Rectal smooth muscle tissue (tissue), 1 donor: ENCODE results near the gene DNASE1L3.

Source experiments
- H3K27ac ChIP-seq: one replicate; pipeline ENCODE4 v1.7.0; 2013; ENCODE audit warnings: low read depth, low read length, inconsistent platforms
- H3K27me3 ChIP-seq: one replicate; pipeline ENCODE4 v1.7.0; 2013; ENCODE audit warnings: low read length; ENCODE audit not compliant: control insufficient read depth, insufficient read depth
- H3K36me3 ChIP-seq: one replicate; pipeline ENCODE4 v1.7.0; 2013; ENCODE audit warnings: low read length; ENCODE audit not compliant: control insufficient read depth, insufficient read depth
- H3K4me1 ChIP-seq: one replicate; pipeline ENCODE4 v1.7.0; 2013; ENCODE audit warnings: low read length; ENCODE audit not compliant: control insufficient read depth, insufficient read depth
- H3K4me3 ChIP-seq: one replicate; pipeline ENCODE4 v1.7.0; 2013; ENCODE audit warnings: low read length
- H3K9ac ChIP-seq: one replicate; pipeline ENCODE4 v1.7.0; 2013; ENCODE audit warnings: low read length

The DNASE1L3 gene

GRCh38 chr3:58190882-58191281 is 19.9 kb downstream of the DNASE1L3 start:
- Histone ChIP-seq H3K9ac (no peak overlapping the region), H3K27me3 (no peaks in the 10 kb centered on the region), H3K36me3 (no peaks in the 10 kb centered on the region), H3K27ac (no peak overlapping the region), H3K4me3 (no peak overlapping the region), H3K4me1 (no peaks in the 10 kb centered on the region)

DNA sequence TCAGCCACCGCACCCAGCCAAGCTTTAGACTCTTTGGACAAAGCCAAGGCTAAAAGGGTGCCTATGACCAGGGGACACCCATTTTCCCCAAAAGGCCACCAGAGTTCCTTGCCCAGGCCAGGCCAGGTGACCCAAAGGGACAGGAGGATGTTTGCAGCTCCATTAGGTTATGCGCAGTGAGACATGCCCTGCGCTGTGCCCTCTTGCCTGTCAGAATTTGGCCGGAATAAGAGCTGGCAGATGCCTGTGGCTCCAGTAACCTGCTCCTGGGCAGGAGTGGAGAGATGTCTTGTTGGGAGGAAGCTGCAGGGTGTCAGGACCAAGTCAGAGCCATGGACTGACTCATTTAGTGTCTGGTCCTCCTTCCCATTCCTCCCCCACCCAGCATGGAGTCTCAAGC is 20.5 kb downstream of the DNASE1L3 start:
- Histone ChIP-seq H3K9ac (no peak overlapping the region), H3K27ac (no peak overlapping the region), H3K27me3 (no peaks in the 10 kb centered on the region), H3K36me3 (no peaks in the 10 kb centered on the region), H3K4me1 (no peaks in the 10 kb centered on the region), H3K4me3 (no peak overlapping the region)

- Histone ChIP-seq H3K9ac (no peak overlapping the region), H3K4me3 (no peak overlapping the region), H3K36me3 (no peaks in the 10 kb centered on the region), H3K27ac (no peak overlapping the region), H3K4me1 (no peaks in the 10 kb centered on the region), H3K27me3 (no peaks in the 10 kb centered on the region)
Measured at GRCh38 chr3:58189691-58190090, 21.1 kb downstream of the DNASE1L3 start.

GRCh38 chr3:58188921-58189451 is 21.8 kb downstream of the DNASE1L3 start:
- Histone ChIP-seq H3K4me1 (no peaks in the 10 kb centered on the region), H3K27ac (no peak overlapping the region), H3K27me3 (no peaks in the 10 kb centered on the region), H3K4me3 (no peak overlapping the region), H3K36me3 (no peaks in the 10 kb centered on the region), H3K9ac (no peak overlapping the region)

DNA sequence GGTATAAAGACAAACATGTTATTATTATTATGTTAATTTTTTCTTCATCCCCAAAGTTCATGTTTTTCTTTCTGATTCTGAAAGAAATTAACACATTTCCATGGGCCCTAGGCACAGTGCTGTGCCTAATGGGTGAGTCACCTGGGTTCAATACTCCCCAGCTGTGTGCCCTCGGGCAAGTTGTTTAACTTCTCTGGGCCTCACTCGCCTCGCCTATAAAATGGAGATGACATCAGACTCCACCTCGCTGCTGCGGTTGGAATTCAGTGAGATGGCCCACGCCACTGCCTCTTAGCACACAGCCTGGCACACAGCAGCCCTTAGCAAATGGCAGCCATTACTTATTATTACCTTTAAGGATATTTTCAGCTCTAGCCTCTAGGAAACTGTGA is 22.6 kb downstream of the DNASE1L3 start:
- Histone ChIP-seq H3K27me3 (no peaks in the 10 kb centered on the region), H3K27ac (no peak overlapping the region), H3K9ac (no peak overlapping the region), H3K4me3 (no peak overlapping the region), H3K36me3 (no peaks in the 10 kb centered on the region), H3K4me1 (no peaks in the 10 kb centered on the region)

DNA sequence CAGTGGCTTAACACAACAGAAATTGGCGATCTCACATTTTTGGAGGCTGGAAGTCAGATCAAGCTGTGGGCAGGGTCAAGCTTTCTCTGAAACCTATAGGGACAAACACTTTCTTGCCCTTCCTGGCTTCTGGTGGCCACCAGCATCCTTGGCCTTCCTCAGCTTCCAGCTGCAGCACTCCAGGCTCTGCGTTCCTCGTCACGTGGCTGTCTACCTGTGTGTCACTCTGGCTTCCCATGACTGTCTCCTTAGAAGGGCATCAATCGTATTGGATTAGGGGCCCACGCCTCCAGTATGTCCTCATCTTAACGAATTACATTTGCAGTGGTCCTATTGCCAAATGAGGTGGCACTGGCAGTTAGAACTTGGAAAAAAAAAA is 25.8 kb downstream of the DNASE1L3 start:
- Histone ChIP-seq H3K9ac (no peak overlapping the region), H3K4me3 (no peak overlapping the region), H3K27ac (no peak overlapping the region), H3K36me3 (no peaks in the 10 kb centered on the region), H3K27me3 (no peaks in the 10 kb centered on the region), H3K4me1 (no peaks in the 10 kb centered on the region)

- no peaks in the 10 kb centered on the region for H3K27me3 ChIP-seq
- no peak overlapping the region for H3K9ac ChIP-seq
- no peak overlapping the region for H3K27ac ChIP-seq
- no peak overlapping the region for H3K4me3 ChIP-seq
- no peaks in the 10 kb centered on the region for H3K4me1 ChIP-seq
- no peaks in the 10 kb centered on the region for H3K36me3 ChIP-seq
Measured at GRCh38 chr3:58184309-58184981, 26.3 kb downstream of the DNASE1L3 start.

DNA sequence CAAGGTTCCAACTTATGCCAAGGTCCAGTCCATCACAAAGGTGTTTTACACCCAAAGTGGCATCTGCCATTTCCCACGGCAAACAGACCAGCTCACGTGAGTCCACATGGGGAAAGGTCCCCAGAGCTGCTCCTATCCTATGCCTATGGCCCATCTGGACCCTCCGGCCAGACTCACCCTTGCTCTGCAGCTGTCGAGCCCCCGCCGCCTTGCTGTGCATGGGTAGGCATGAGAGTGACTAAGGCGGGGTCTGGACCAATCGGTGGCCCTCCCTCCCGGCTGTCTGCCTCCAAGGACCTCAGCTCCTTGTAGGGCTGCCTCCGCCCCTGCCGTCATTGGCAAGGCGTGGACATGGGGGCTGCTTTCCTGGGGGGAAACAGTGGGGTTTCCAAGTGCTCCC is 26.9 kb downstream of the DNASE1L3 start:
- Histone ChIP-seq H3K27me3 (no peaks in the 10 kb centered on the region), H3K27ac (no peak overlapping the region), H3K4me3 (no peak overlapping the region), H3K36me3 (no peaks in the 10 kb centered on the region), H3K9ac (no peak overlapping the region), H3K4me1 (no peaks in the 10 kb centered on the region)

DNA sequence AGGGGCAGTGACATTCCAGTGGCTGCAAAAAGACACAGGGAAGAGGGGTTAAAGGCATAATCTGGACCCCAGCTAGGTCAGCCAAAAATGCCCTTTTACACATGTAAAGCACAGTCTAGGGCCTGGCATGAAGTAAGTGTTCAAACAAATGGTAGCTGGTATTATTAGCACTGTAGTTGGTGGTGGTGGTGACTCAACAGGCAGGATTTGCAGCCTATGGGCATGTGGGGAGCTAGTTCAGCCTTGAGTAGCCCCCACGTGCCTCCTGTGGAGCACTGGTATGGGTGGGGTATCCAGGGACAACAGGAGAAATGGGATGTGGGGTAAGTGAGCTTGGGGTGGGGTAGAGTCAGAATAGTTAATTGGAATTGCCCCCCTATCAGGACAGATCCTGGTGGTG is 27.6 kb downstream of the DNASE1L3 start:
- H3K36me3 ChIP-seq: no peaks in the 10 kb centered on the region
- H3K27ac ChIP-seq: no peak overlapping the region
- H3K9ac ChIP-seq: no peak overlapping the region
- H3K4me3 ChIP-seq: no peak overlapping the region
- no peaks in the 10 kb centered on the region for H3K27me3 ChIP-seq
- H3K4me1 ChIP-seq: no peaks in the 10 kb centered on the region

- Histone ChIP-seq H3K4me1 (peaks cover 1% of the 10 kb centered on the region), H3K9ac (no peak overlapping the region), H3K4me3 (no peak overlapping the region), H3K27ac (no peak overlapping the region), H3K36me3 (no peaks in the 10 kb centered on the region), H3K27me3 (no peaks in the 10 kb centered on the region)
Measured at GRCh38 chr3:58180940-58181587, 29.7 kb downstream of the DNASE1L3 start.

DNA sequence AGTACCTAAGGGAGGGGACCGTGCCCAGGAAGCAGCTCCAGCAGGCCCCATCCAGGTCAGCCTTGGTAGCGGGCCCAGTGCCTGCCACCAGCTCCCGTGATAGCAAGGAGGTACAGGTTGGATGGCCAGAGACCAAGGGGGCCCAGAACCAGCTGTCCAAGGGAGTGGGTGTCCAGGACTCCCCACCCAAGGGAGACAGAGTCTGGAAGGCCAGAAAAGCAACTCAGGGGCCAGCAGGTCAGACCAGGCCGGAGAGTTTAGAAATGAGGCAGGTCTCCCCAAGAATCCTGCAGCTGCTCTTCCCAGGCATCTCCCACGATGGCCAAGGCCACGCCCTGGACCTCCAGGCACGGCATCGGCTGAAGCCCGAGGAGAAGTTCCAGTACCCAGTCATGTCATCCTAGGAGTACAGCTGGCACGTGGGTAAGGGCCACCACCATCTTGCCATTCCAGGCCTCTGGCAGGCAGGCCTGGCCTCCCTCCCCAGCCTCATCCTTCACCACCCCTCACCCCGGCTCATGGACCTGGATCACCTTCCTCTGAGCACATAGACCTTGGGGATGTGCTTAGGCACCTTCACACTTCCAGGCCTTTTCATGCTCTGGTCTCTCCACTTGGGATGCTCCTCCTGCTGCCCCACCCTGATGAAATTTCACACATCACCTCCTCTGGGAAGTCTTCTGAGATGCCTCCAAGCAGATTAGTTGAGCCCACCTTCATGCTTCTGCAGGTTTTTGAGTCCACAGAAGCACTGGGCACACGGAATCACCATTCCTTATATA is 30.5 kb downstream of the DNASE1L3 start:
- H3K27ac ChIP-seq: no peak overlapping the region
- H3K4me3 ChIP-seq: no peak overlapping the region
- no peaks in the 10 kb centered on the region for H3K27me3 ChIP-seq
- peaks cover 9% of the 10 kb centered on the region for H3K4me1 ChIP-seq
- no peak overlapping the region for H3K9ac ChIP-seq
- no peaks in the 10 kb centered on the region for H3K36me3 ChIP-seq

DNA sequence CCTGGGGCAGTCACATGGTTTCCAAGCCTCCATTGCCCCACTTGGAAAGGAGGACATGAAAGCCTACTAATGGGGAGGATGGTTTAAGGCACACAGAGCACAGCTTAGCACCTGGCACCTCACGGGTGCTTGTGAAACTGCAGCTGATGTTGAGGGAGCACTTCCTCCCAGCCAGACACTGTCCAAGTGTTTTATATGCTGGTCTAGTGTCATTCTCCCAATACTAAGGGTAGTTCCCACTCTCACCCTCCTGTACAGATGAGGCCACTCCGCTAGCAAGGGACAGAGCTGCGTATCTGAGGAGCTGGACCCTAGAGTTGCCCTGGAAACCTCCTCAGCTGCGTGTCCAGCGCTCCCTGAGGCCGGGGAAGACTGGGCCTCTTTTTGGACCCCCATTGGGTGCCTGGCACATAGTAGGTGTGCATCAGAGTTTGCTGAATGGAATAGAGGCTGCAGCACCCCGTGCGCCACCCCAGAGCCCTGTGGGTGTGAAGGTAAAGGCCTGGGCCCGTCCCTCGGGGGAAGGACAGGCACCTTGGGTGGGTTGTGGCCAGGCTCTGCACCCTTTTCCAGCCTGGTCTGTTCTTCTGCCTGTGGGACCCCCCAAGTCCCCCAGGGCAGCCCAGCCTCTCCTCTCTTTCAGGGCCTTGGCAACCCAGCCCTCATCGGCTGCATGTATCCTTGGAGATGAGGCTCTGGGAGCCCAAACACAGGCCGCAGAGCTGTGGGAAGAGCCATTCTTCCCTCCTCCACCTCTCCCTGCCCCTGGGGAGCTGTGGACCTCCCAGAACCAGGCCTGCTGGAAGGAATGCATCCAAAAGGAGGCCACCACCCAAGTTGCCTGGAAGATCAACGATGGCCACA is 31.3 kb downstream of the DNASE1L3 start:
- Histone ChIP-seq H3K36me3 (no peaks in the 10 kb centered on the region), H3K4me3 (no peak overlapping the region), H3K27ac (no peak overlapping the region), H3K27me3 (no peaks in the 10 kb centered on the region), H3K4me1 (peaks cover 14% of the 10 kb centered on the region), H3K9ac (no peak overlapping the region)
